NCI-H2196 (cell line): Measurements from ENCODE around the gene KIF25.
"Not testable (repeated sequence)": the region's sequence is repeated elsewhere in the genome, so short reads cannot be mapped to it uniquely, and the experiment has no call there.

ENCODE experiments used
- DNase-seq: peaks from one replicate; lab custom pipeline; 2025; ENCODE audit not compliant: unreplicated experiment; lab: John Stamatoyannopoulos, UW

Gene KIF25

GRCh38 chr6:167974640-167975344 is 22.7 kb upstream of the KIF25 start:
- DNase-seq: no peak

GRCh38 chr6:167975458-167975857 is 22.0 kb upstream of the KIF25 start:
- DNase-seq: no peak

- not testable (repeated sequence) for DNase-seq
Measured at GRCh38 chr6:167976116-167976657, 21.3 kb upstream of the KIF25 start.

GRCh38 chr6:167976708-167977107 is 20.8 kb upstream of the KIF25 start:
- DNase-seq: no peak

GRCh38 chr6:167977717-167978467 is 19.6 kb upstream of the KIF25 start:
- no peak for DNase-seq

GRCh38 chr6:167978607-167979006 is 18.9 kb upstream of the KIF25 start:
- DNase-seq: no peak

GRCh38 chr6:167979436-167980139 is 17.9 kb upstream of the KIF25 start:
- no peak for DNase-seq

GRCh38 chr6:167980911-167981580 is 16.4 kb upstream of the KIF25 start:
- DNase-seq: no peak

GRCh38 chr6:167981916-167982462 is 15.5 kb upstream of the KIF25 start:
- DNase-seq: no peak

- DNase-seq: no peak
Measured at GRCh38 chr6:167984144-167984719, 13.2 kb upstream of the KIF25 start.

- no peak for DNase-seq
Measured at GRCh38 chr6:167984876-167985604, 12.4 kb upstream of the KIF25 start.

- DNase-seq: no peak
Measured at GRCh38 chr6:167985911-167986595, 11.4 kb upstream of the KIF25 start.

GRCh38 chr6:167987396-167988153 is 9.9 kb upstream of the KIF25 start:
- no peak for DNase-seq

- no peak for DNase-seq
Measured at GRCh38 chr6:167988154-167988495, 9.3 kb upstream of the KIF25 start.

GRCh38 chr6:167988945-167989841 is 8.3 kb upstream of the KIF25 start:
- no peak for DNase-seq

- DNase-seq: no peak
Measured at GRCh38 chr6:167990016-167990945, 7.2 kb upstream of the KIF25 start.

GRCh38 chr6:167993169-167993568 is 4.3 kb upstream of the KIF25 start:
- no peak for DNase-seq
